GM23248 (cell line): Measurements from ENCODE around the gene ERMP1.

Experiments
- EZH2 ChIP-seq: fragments of 200-600 bp; sonication (generic); IDR thresholded peaks from 2 replicates; pipeline ENCODE4 v1.6.1; 2018; ENCODE audit warnings: antibody characterized with exemption, mild to moderate bottlenecking; ENCODE audit not compliant: insufficient read depth, poor library complexity, severe bottlenecking
- EZH2phosphoT487 ChIP-seq: fragments of 200-600 bp; sonication (generic); IDR thresholded peaks from 2 replicates; pipeline ENCODE4 v1.6.1; 2018; ENCODE audit warnings: antibody characterized with exemption, moderate library complexity, mild to moderate bottlenecking, low read depth; ENCODE audit not compliant: insufficient read depth

GRCh38 chr9:5773324-5773999 lies 59.5 kb downstream of the ERMP1 start:
- TF ChIP-seq EZH2phosphoT487 (no peak), EZH2 (no peak)
